Measurements from ENCODE around the gene TRIM25. TPM values are rescaled to one million over a fixed set of nuclear protein-coding genes. Genes with fewer than 3 reads are reported as not detected.

TRIM25 gene
- total RNA-seq, 1 donor from 2014 or later = 7.8 TPM

DNA sequence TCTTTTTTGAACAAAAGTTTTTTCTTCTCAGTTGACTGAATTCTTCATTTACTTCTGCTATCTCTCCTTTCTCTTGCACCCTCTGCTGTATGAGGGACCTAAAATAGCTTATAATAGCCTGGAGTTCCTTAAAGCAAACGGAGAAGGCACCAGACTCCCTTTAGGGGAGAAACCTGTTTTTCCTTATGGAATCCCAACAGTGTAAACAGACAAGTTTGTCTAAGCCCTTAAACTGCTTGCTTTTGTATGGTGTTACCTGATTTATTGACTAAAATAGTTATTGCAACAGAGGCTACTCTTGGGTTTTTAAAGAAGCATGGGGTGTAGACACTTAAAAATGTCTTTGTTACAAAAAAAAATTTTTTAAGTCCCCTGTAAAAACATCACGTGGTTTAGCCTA lies 12.9 kb upstream of the TRIM25 start:
- Histone ChIP-seq H3K27ac (ENCODE audit: low read depth, low read length) (no peak overlapping the region), H3K9ac (ENCODE audit: low read depth in 1 of 3, low read length in 3 of 3) (no peak overlapping the region), H3K27me3 (ENCODE audit: control insufficient read depth in 3 of 3, insufficient read depth in 3 of 3, low read length in 3 of 3) (no peaks in the 10 kb centered on the region), H3K4me1 (ENCODE audit: control insufficient read depth in 3 of 3, insufficient read depth in 3 of 3, low read length in 3 of 3) (no peaks in the 10 kb centered on the region), H3K9me3 (ENCODE audit: control insufficient read depth in 3 of 3, low read length in 3 of 3) (no peaks in the 10 kb centered on the region), H3K36me3 (ENCODE audit: control insufficient read depth in 3 of 3, insufficient read depth in 3 of 3, low read length in 3 of 3) (no peaks in the 10 kb centered on the region), H3K4me3 (ENCODE audit: low read length in 3 of 3) (no peak overlapping the region)

GRCh38 chr17:56926270-56926669 lies 12.4 kb upstream of the TRIM25 start:
- H3K4me1 ChIP-seq (ENCODE audit: control insufficient read depth in 3 of 3, insufficient read depth in 3 of 3, low read length in 3 of 3) = no peaks in the 10 kb centered on the region
- no peaks in the 10 kb centered on the region for H3K36me3 ChIP-seq (ENCODE audit: control insufficient read depth in 3 of 3, insufficient read depth in 3 of 3, low read length in 3 of 3)
- H3K4me3 ChIP-seq (ENCODE audit: low read length in 3 of 3) = no peak overlapping the region
- no peak overlapping the region for H3K9ac ChIP-seq (ENCODE audit: low read depth in 1 of 3, low read length in 3 of 3)
- no peaks in the 10 kb centered on the region for H3K9me3 ChIP-seq (ENCODE audit: control insufficient read depth in 3 of 3, low read length in 3 of 3)
- no peaks in the 10 kb centered on the region for H3K27me3 ChIP-seq (ENCODE audit: control insufficient read depth in 3 of 3, insufficient read depth in 3 of 3, low read length in 3 of 3)
- H3K27ac ChIP-seq (ENCODE audit: low read depth, low read length) = no peak overlapping the region

- Histone ChIP-seq H3K4me1 (ENCODE audit: control insufficient read depth in 3 of 3, insufficient read depth in 3 of 3, low read length in 3 of 3) (no peaks in the 10 kb centered on the region), H3K27ac (ENCODE audit: low read depth, low read length) (no peak overlapping the region), H3K9me3 (ENCODE audit: control insufficient read depth in 3 of 3, low read length in 3 of 3) (no peaks in the 10 kb centered on the region), H3K9ac (ENCODE audit: low read depth in 1 of 3, low read length in 3 of 3) (no peak overlapping the region), H3K27me3 (ENCODE audit: control insufficient read depth in 3 of 3, insufficient read depth in 3 of 3, low read length in 3 of 3) (no peaks in the 10 kb centered on the region), H3K36me3 (ENCODE audit: control insufficient read depth in 3 of 3, insufficient read depth in 3 of 3, low read length in 3 of 3) (no peaks in the 10 kb centered on the region), H3K4me3 (ENCODE audit: low read length in 3 of 3) (no peak overlapping the region)
These were observed 11.2 kb upstream of the TRIM25 start for GRCh38 chr17:56925088-56925487.

DNA sequence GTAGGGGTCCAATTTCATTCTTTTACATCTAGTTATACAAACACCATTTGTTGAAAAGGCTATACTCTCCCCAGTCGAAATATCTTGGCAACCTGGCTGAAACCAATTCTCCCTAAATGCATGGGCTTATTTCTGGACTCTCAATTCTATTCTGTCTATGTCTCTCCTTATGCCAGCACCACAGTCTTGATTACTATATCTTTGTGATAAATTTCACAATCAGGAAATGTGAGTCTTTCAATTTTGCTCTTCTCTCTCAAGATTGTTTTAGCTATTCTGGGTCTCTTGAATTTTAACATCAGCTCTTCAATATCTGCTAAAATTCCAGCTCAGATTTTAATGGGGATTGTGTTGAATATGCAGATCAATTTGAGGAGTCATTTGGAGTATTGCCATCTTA lies 5.9 kb upstream of the TRIM25 start:
- Histone ChIP-seq H3K9me3 (ENCODE audit: control insufficient read depth in 3 of 3, low read length in 3 of 3) (no peaks in the 10 kb centered on the region), H3K27me3 (ENCODE audit: control insufficient read depth in 3 of 3, insufficient read depth in 3 of 3, low read length in 3 of 3) (no peaks in the 10 kb centered on the region), H3K4me1 (ENCODE audit: control insufficient read depth in 3 of 3, insufficient read depth in 3 of 3, low read length in 3 of 3) (peaks cover 11 to 13% (median 13%) of the 10 kb centered on the region in 3 donors), H3K27ac (ENCODE audit: low read depth, low read length) (no peak overlapping the region), H3K9ac (ENCODE audit: low read depth in 1 of 3, low read length in 3 of 3) (no peak overlapping the region), H3K36me3 (ENCODE audit: control insufficient read depth in 3 of 3, insufficient read depth in 3 of 3, low read length in 3 of 3) (no peaks in the 10 kb centered on the region), H3K4me3 (ENCODE audit: low read length in 3 of 3) (no peak overlapping the region)

GRCh38 chr17:56918916-56919315 lies 5.1 kb upstream of the TRIM25 start:
- Histone ChIP-seq H3K4me3 (ENCODE audit: low read length in 3 of 3) (no peak overlapping the region), H3K27ac (ENCODE audit: low read depth, low read length) (no peak overlapping the region), H3K27me3 (ENCODE audit: control insufficient read depth in 3 of 3, insufficient read depth in 3 of 3, low read length in 3 of 3) (no peaks in the 10 kb centered on the region), H3K4me1 (ENCODE audit: control insufficient read depth in 3 of 3, insufficient read depth in 3 of 3, low read length in 3 of 3) (peaks cover 11 to 16% (median 15%) of the 10 kb centered on the region in 3 donors), H3K9ac (ENCODE audit: low read depth in 1 of 3, low read length in 3 of 3) (no peak overlapping the region), H3K36me3 (ENCODE audit: control insufficient read depth in 3 of 3, insufficient read depth in 3 of 3, low read length in 3 of 3) (no peaks in the 10 kb centered on the region), H3K9me3 (ENCODE audit: control insufficient read depth in 3 of 3, low read length in 3 of 3) (no peaks in the 10 kb centered on the region)

DNA sequence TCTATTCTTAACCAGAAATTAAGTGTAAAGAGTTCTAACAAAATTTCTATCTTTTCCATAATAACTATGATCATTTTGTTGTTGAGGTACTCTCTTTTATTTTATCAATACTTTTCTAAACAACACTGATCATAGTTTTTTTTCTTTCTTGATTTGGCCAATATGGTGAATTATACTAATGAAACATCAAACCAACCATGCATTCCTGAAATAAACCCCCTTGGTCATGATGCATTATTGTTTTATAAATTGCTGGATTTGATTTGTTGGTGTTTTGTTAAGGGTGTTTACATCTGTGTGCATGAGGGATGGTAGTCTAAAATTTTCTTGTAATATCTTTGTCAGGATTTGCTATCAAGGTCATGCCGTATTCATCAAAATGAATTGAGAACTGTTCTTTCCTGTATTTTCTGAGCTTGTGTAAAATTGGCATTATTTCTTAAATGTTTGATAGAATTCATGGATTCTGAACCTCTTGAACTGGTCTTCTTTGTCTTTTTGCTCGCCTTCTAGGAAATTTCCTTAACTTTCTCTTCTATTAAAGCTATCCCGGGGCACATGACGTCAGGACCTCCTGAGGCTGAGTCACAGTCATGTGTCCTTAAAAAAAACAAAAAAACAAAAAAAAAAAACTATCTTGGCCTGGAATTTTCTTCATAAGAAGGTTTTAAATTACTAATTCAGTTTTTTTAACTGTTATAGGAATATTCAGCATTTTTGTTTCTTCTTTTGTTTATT lies 3.9 kb upstream of the TRIM25 start:
- no peak overlapping the region for H3K4me3 ChIP-seq (ENCODE audit: low read length in 3 of 3)
- peaks cover 0 to 2% (median 0%) of the 10 kb centered on the region in 3 donors for H3K36me3 ChIP-seq (ENCODE audit: control insufficient read depth in 3 of 3, insufficient read depth in 3 of 3, low read length in 3 of 3)
- no peak overlapping the region for H3K27ac ChIP-seq (ENCODE audit: low read depth, low read length)
- H3K9ac ChIP-seq (ENCODE audit: low read depth in 1 of 3, low read length in 3 of 3) = no peak overlapping the region
- H3K27me3 ChIP-seq (ENCODE audit: control insufficient read depth in 3 of 3, insufficient read depth in 3 of 3, low read length in 3 of 3) = no peaks in the 10 kb centered on the region
- no peaks in the 10 kb centered on the region for H3K9me3 ChIP-seq (ENCODE audit: control insufficient read depth in 3 of 3, low read length in 3 of 3)
- peaks cover 16 to 27% (median 21%) of the 10 kb centered on the region in 3 donors for H3K4me1 ChIP-seq (ENCODE audit: control insufficient read depth in 3 of 3, insufficient read depth in 3 of 3, low read length in 3 of 3)

- Histone ChIP-seq H3K4me3 (ENCODE audit: low read length in 3 of 3) (peak overlapping the region; percentile 88 to 99 (median 99)), H3K9me3 (ENCODE audit: control insufficient read depth in 3 of 3, low read length in 3 of 3) (no peaks in the 10 kb centered on the region), H3K9ac (ENCODE audit: low read depth in 1 of 3, low read length in 3 of 3) (peak overlapping the region; percentile 89 to 98 (median 93)), H3K27ac (ENCODE audit: low read depth, low read length) (peak overlapping the region; percentile 88), H3K27me3 (ENCODE audit: control insufficient read depth in 3 of 3, insufficient read depth in 3 of 3, low read length in 3 of 3) (no peaks in the 10 kb centered on the region), H3K36me3 (ENCODE audit: control insufficient read depth in 3 of 3, insufficient read depth in 3 of 3, low read length in 3 of 3) (peaks cover 0 to 4% (median 0%) of the 10 kb centered on the region in 3 donors), H3K4me1 (ENCODE audit: control insufficient read depth in 3 of 3, insufficient read depth in 3 of 3, low read length in 3 of 3) (peaks cover 40 to 51% (median 44%) of the 10 kb centered on the region in 3 donors)
These were observed 878 bp upstream of the TRIM25 start for GRCh38 chr17:56914581-56915273.

DNA sequence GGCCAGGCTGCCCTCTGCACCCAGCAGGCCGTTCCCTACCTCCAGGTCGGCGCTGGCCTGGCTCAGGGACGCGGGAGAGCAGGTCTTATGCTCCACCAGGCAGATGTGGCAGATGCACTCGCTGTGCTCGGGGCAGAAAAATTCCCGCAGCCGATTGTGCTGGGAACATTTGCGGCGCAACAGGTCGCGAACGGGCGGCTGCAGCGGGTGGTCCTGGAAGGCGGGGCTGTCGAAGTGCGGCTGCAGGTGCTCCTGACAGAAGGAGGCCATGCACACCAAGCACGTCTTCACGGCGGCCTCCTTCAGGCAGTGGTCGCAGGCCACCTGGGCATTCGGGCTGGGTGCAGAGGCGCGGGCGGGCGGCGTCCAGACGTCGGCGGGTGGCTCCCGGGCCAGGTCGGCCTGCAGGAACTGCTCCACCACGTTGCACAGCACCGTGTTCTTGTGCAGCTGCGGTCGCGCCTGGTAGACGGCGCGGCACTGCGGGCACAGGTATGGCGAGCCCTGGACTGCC lies 439 bp downstream of the TRIM25 start:
- no peaks in the 10 kb centered on the region for H3K27me3 ChIP-seq (ENCODE audit: control insufficient read depth in 3 of 3, insufficient read depth in 3 of 3, low read length in 3 of 3)
- H3K9me3 ChIP-seq (ENCODE audit: control insufficient read depth in 3 of 3, low read length in 3 of 3) = no peaks in the 10 kb centered on the region
- peak overlapping the region; percentile 88 to 99 (median 99) for H3K4me3 ChIP-seq (ENCODE audit: low read length in 3 of 3)
- H3K4me1 ChIP-seq (ENCODE audit: control insufficient read depth in 3 of 3, insufficient read depth in 3 of 3, low read length in 3 of 3) = peaks cover 52 to 63% (median 53%) of the 10 kb centered on the region in 3 donors
- peaks cover 3 to 8% (median 4%) of the 10 kb centered on the region in 3 donors for H3K36me3 ChIP-seq (ENCODE audit: control insufficient read depth in 3 of 3, insufficient read depth in 3 of 3, low read length in 3 of 3)
- peak overlapping the region; percentile 88 for H3K27ac ChIP-seq (ENCODE audit: low read depth, low read length)
- H3K9ac ChIP-seq (ENCODE audit: low read depth in 1 of 3, low read length in 3 of 3) = peak overlapping the region; percentile 91 to 98 (median 93)

- peak overlapping the region; percentile 91 to 98 (median 93) for H3K9ac ChIP-seq (ENCODE audit: low read depth in 1 of 3, low read length in 3 of 3)
- H3K9me3 ChIP-seq (ENCODE audit: control insufficient read depth in 3 of 3, low read length in 3 of 3) = no peaks in the 10 kb centered on the region
- peak overlapping the region; percentile 88 for H3K27ac ChIP-seq (ENCODE audit: low read depth, low read length)
- H3K4me3 ChIP-seq (ENCODE audit: low read length in 3 of 3) = peak overlapping the region; percentile 88 to 99 (median 99)
- H3K27me3 ChIP-seq (ENCODE audit: control insufficient read depth in 3 of 3, insufficient read depth in 3 of 3, low read length in 3 of 3) = no peaks in the 10 kb centered on the region
- H3K36me3 ChIP-seq (ENCODE audit: control insufficient read depth in 3 of 3, insufficient read depth in 3 of 3, low read length in 3 of 3) = peaks cover 7 to 12% (median 8%) of the 10 kb centered on the region in 3 donors
- peaks cover 53 to 66% (median 56%) of the 10 kb centered on the region in 3 donors for H3K4me1 ChIP-seq (ENCODE audit: control insufficient read depth in 3 of 3, insufficient read depth in 3 of 3, low read length in 3 of 3)
These were observed 893 bp downstream of the TRIM25 start for GRCh38 chr17:56913000-56913311.

All from skeletal muscle tissue (tissue), 4 donors.